ENCODE data around the gene TRPC4AP. TPM values are rescaled to one million over a fixed set of nuclear protein-coding genes. Genes with fewer than 3 reads are reported as not detected.

Gene TRPC4AP
- total and polyA plus RNA-seq, 4 donors, result 18.8 to 58.3 (median 54.8) TPM

GRCh38 chr20:34955231-34956040 lies 137.2 kb downstream of the TRPC4AP start, which contains the start of the genes GSS and MYH7B:
GSS (minus strand) TSS chr20:34955806; CDS start chr20:34951852, 3,954 bp downstream.
MYH7B (plus strand) TSS chr20:34955868; CDS start chr20:34978006, 22,138 bp downstream.
- Histone ChIP-seq H3K27ac (ENCODE audit: low read depth in 1 of 2, low read length in 2 of 2) (peak within 1 kb of the TSS in 1 of 2 donors; percentile 62), H3K27me3 (ENCODE audit: control insufficient read depth in 1 of 2, insufficient read depth in 2 of 2, low read length in 1 of 2) (no peaks in the 10 kb centered on the region), H3K4me3 (ENCODE audit: low read length in 2 of 2) (peak within 1 kb of the TSS; percentile 21 to 37), H3K36me3 (ENCODE audit: control insufficient read depth in 1 of 2, insufficient read depth in 2 of 2, low read length in 1 of 2) (no peaks in the 10 kb centered on the region), H3K4me1 (ENCODE audit: control insufficient read depth in 1 of 2, insufficient read depth in 2 of 2, low read length in 2 of 2) (no peaks in the 10 kb centered on the region), H3K9me3 (ENCODE audit: control insufficient read depth, low read length) (no peaks in the 10 kb centered on the region)
- intact Hi-C loops (cut with DNase I), result loop anchor here (1.0 to 5.0 kb wide), 4 partner anchors 48 to 137 kb away; partner anchors contain the start of gene TRPC4AP (in 1 of the 2)
- peak; percentile 99 to 100 for DNase-seq
- ATAC-seq (ENCODE audit: low FRiP score), result peak; percentile 98
- WGBS, 2 donors, result 0 to 1% methylated on average over 60 to 62 of the region's 62 CpGs

DNA sequence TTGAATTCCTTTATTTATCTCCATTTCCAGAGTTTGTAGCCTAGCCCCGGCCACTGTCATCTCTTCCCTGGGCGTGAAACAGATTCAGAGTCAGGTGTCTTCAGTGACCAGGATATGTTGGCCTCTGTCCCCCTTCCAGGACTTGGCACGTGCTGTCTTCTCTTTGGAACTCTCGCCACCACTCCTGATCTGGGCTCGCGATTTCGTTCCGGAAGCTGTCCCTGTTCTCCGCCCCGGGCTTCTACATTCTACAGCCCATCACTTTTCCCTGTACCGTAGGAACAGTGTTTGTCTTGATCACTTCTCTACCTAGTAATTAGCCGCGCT lies 137.7 kb downstream of the TRPC4AP start:
- 5% methylated on average over 13 of the region's 13 CpGs for WGBS, 2 donors
- Histone ChIP-seq H3K36me3 (ENCODE audit: control insufficient read depth in 1 of 2, insufficient read depth in 2 of 2, low read length in 1 of 2) (no peaks in the 10 kb centered on the region), H3K4me3 (ENCODE audit: low read length in 2 of 2) (peak overlapping the region; percentile 21 to 37), H3K4me1 (ENCODE audit: control insufficient read depth in 1 of 2, insufficient read depth in 2 of 2, low read length in 2 of 2) (no peaks in the 10 kb centered on the region), H3K27ac (ENCODE audit: low read depth in 1 of 2, low read length in 2 of 2) (no peak overlapping the region), H3K27me3 (ENCODE audit: control insufficient read depth in 1 of 2, insufficient read depth in 2 of 2, low read length in 1 of 2) (no peaks in the 10 kb centered on the region), H3K9me3 (ENCODE audit: control insufficient read depth, low read length) (no peaks in the 10 kb centered on the region)
- ATAC-seq (ENCODE audit: low FRiP score) (no peak), DNase-seq (no peak)
- intact Hi-C loops (cut with DNase I), result loop anchor here (1.0 to 5.0 kb wide), 4 partner anchors 48 to 137 kb away; partner anchors contain the start of gene TRPC4AP (in 1 of the 2)

GRCh38 chr20:34953960-34954359 lies 138.6 kb downstream of the TRPC4AP start:
- intact Hi-C loops (cut with DNase I), result loop anchor here in 1 of 2 donors (2.0 kb wide), 1 partner anchor 79 kb away; no protein-coding TSS in a partner anchor
- Histone ChIP-seq H3K27ac (ENCODE audit: low read depth in 1 of 2, low read length in 2 of 2) (no peak overlapping the region), H3K36me3 (ENCODE audit: control insufficient read depth in 1 of 2, insufficient read depth in 2 of 2, low read length in 1 of 2) (no peaks in the 10 kb centered on the region), H3K9me3 (ENCODE audit: control insufficient read depth, low read length) (no peaks in the 10 kb centered on the region), H3K4me3 (ENCODE audit: low read length in 2 of 2) (no peak overlapping the region), H3K27me3 (ENCODE audit: control insufficient read depth in 1 of 2, insufficient read depth in 2 of 2, low read length in 1 of 2) (no peaks in the 10 kb centered on the region), H3K4me1 (ENCODE audit: control insufficient read depth in 1 of 2, insufficient read depth in 2 of 2, low read length in 2 of 2) (no peaks in the 10 kb centered on the region)
- WGBS, 2 donors, result 92 to 93% methylated on average over 7 of the region's 7 CpGs
- ATAC-seq (ENCODE audit: low FRiP score) (no peak), DNase-seq (no peak)

DNA sequence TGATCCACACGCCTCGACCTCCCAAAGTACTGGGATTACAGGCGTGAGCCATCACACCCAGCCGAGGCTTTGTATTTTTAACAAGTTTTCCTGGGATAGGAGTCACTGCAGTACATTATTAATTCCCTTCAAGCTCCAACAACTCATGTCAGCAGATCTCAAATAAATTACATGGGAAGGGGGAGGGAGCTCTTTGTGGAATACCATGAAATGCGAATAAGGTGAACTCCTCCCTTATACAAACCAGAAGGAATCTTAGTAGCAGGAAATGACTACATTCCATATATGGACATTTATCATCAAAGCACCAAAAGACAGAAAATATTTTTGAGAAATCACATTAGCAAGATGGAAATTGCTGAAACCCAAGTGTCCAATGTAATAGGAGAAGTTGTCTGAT lies 139.9 kb downstream of the TRPC4AP start:
- WGBS, 2 donors, result 71 to 78% methylated on average over 5 of the region's 5 CpGs
- ATAC-seq (ENCODE audit: low FRiP score), result no peak
- H3K27ac ChIP-seq (ENCODE audit: low read depth in 1 of 2, low read length in 2 of 2), result no peak overlapping the region
- intact Hi-C loops (cut with DNase I), result no loop called here
- no peak overlapping the region for H3K4me3 ChIP-seq (ENCODE audit: low read length in 2 of 2)
- no peaks in the 10 kb centered on the region for H3K4me1 ChIP-seq (ENCODE audit: control insufficient read depth in 1 of 2, insufficient read depth in 2 of 2, low read length in 2 of 2)
- no peak for DNase-seq
- H3K36me3 ChIP-seq (ENCODE audit: control insufficient read depth in 1 of 2, insufficient read depth in 2 of 2, low read length in 1 of 2), result no peaks in the 10 kb centered on the region
- H3K27me3 ChIP-seq (ENCODE audit: control insufficient read depth in 1 of 2, insufficient read depth in 2 of 2, low read length in 1 of 2), result no peaks in the 10 kb centered on the region
- H3K9me3 ChIP-seq (ENCODE audit: control insufficient read depth, low read length), result no peaks in the 10 kb centered on the region

Small RNAs within 50 kb of the gene (microRNA-seq; reads per million reads assigned to microRNA genes)
- gene MIR499A (0 reads per million in 2 donors), gene MIR499B (0 reads per million in 2 donors)

Other genes starting within 250 kb of the TRPC4AP start
- 10 to 100 TPM; 22.3 to 27.1 TPM for gene GGT7, start 220.0 kb downstream of the TRPC4AP start, total RNA-seq
- gene GGT7, start 220.0 kb downstream of the TRPC4AP start, polyA plus RNA-seq, result 10 to 100 TPM in 1 of 2 donors, 1 to 10 TPM in 1; 7.5 to 41.3 TPM
- gene ACSS2, start 216.2 kb downstream of the TRPC4AP start, total RNA-seq, result 10 to 100 TPM; 64.8 to 87.4 TPM
- 10 to 100 TPM; 59.4 to 99.0 TPM for gene ACSS2, start 216.2 kb downstream of the TRPC4AP start, polyA plus RNA-seq
- gene GSS, start 137.0 kb downstream of the TRPC4AP start, total RNA-seq, result 10 to 100 TPM; 22.9 to 24.3 TPM
- gene GSS, start 137.0 kb downstream of the TRPC4AP start, polyA plus RNA-seq, result 10 to 100 TPM; 12.9 to 31.5 TPM
- gene MYH7B, start 136.9 kb downstream of the TRPC4AP start, total RNA-seq, result under 1 TPM; 0.57 to 0.88 TPM
- 1 to 10 TPM in 1 of 2 donors, under 1 TPM in 1; 0.13 to 4.6 TPM for gene MYH7B, start 136.9 kb downstream of the TRPC4AP start, polyA plus RNA-seq
- gene EDEM2, start 54.5 kb upstream of the TRPC4AP start, total RNA-seq, result 10 to 100 TPM; 21.6 to 23.4 TPM
- 10 to 100 TPM; 11.0 to 32.1 TPM for gene EDEM2, start 54.5 kb upstream of the TRPC4AP start, polyA plus RNA-seq
- 100 to 1,000 TPM in 1 of 2 donors, 10 to 100 TPM in 1; 75.9 to 128 TPM for gene PROCR, start 79.3 kb upstream of the TRPC4AP start, total RNA-seq
- gene PROCR, start 79.3 kb upstream of the TRPC4AP start, polyA plus RNA-seq, result 10 to 100 TPM; 45.0 to 80.5 TPM
- 1 to 10 TPM in 1 of 2 donors, under 1 TPM in 1; 0.52 to 1.2 TPM for gene MMP24, start 133.9 kb upstream of the TRPC4AP start, total RNA-seq
- under 1 TPM; 0.20 to 0.63 TPM for gene MMP24, start 133.9 kb upstream of the TRPC4AP start, polyA plus RNA-seq
- 10 to 100 TPM; 58.6 to 79.2 TPM for gene MMP24OS, start 185.3 kb upstream of the TRPC4AP start, total RNA-seq
- 10 to 100 TPM; 50.8 to 61.4 TPM for gene MMP24OS, start 185.3 kb upstream of the TRPC4AP start, polyA plus RNA-seq
- 10 to 100 TPM; 61.0 to 77.7 TPM for gene EIF6, start 192.0 kb upstream of the TRPC4AP start, total RNA-seq
- 100 to 1,000 TPM in 1 of 2 donors, 10 to 100 TPM in 1; 78.1 to 147 TPM for gene EIF6, start 192.0 kb upstream of the TRPC4AP start, polyA plus RNA-seq
- gene FAM83C, start 199.6 kb upstream of the TRPC4AP start, total RNA-seq, result not detected
- gene FAM83C, start 199.6 kb upstream of the TRPC4AP start, polyA plus RNA-seq, result not detected

All from aorta (tissue), 5 donors.